Measurements from ENCODE around the gene NFIA. TPM values are rescaled to one million over a fixed set of nuclear protein-coding genes. Genes with fewer than 3 reads are reported as not detected.

Gene NFIA
- total RNA-seq, 1 donor from 2014 or later, result 1.2 TPM

DNA sequence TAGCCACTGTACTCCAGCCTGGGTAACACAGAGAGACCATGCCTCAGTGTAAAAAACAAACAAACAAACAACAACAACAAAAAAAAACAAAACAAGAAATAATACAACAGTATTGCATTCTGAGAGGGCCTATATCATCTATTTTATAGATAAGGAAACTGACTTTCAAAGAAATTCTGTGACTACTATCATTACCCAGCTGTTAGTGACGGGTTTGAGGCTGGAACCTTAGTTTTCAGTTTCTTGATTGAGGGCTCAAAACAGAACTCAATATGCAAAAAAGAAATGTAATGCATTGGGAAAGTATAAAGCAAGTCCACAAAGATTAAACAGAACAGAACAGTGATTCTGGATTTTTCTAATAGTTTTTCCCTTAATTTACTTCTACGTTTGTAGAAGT is 149.4 kb downstream of the NFIA start:
- no peaks in the 10 kb centered on the region for H3K9me3 Mint-ChIP-seq (ENCODE audit: low read depth)
- H3K36me3 Mint-ChIP-seq (ENCODE audit: insufficient read depth), result no peaks in the 10 kb centered on the region

DNA sequence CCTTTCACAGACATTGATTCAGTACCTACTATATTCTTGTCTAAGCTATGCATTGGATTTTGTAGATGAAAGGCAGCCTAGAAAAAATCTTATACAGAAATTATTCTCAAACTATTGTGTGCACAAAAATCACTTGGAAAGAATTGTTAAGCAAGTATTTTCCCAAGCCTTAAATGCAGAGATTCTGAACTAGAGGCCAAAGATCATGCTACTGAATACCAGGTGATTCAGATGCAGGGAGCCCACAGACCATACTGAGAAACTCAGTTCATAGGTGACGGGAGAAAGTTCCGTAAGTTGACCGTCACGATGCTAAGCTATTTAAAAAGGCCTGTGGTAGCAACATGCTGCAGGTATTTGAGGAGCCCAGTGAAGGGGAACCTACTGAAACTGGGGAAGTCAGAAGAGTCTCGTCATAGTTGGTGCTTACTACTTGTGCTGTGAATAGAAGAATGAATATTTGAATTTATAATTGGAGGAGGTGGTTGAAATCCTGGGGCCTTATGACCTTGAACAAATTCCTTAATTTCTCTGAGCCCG is 150.8 kb downstream of the NFIA start:
- Mint-ChIP-seq H3K27me3 (peaks cover 12% of the 10 kb centered on the region), H3K36me3 (ENCODE audit: insufficient read depth) (no peaks in the 10 kb centered on the region), H3K27ac (no peak overlapping the region), H3K4me3 (ENCODE audit: low read depth) (no peak overlapping the region), H3K4me1 (ENCODE audit: low read depth) (no peaks in the 10 kb centered on the region), H3K9me3 (ENCODE audit: low read depth) (no peaks in the 10 kb centered on the region)
- TF ChIP-seq, protein P1, sequence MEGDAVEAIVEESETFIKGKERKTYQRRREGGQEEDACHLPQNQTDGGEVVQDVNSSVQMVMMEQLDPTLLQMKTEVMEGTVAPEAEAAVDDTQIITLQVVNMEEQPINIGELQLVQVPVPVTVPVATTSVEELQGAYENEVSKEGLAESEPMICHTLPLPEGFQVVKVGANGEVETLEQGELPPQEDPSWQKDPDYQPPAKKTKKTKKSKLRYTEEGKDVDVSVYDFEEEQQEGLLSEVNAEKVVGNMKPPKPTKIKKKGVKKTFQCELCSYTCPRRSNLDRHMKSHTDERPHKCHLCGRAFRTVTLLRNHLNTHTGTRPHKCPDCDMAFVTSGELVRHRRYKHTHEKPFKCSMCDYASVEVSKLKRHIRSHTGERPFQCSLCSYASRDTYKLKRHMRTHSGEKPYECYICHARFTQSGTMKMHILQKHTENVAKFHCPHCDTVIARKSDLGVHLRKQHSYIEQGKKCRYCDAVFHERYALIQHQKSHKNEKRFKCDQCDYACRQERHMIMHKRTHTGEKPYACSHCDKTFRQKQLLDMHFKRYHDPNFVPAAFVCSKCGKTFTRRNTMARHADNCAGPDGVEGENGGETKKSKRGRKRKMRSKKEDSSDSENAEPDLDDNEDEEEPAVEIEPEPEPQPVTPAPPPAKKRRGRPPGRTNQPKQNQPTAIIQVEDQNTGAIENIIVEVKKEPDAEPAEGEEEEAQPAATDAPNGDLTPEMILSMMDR (IDR thresholded peaks at IDR 0.05; ENCODE audit: unreplicated experiment), result no peak
- no peak for DNase-seq (ENCODE audit: low spot score, unreplicated experiment)

More for the DNA sequence above, 149.4 kb downstream of the NFIA start:
- no peak overlapping the region for H3K4me3 Mint-ChIP-seq (ENCODE audit: low read depth)
- H3K4me1 Mint-ChIP-seq (ENCODE audit: low read depth), result no peaks in the 10 kb centered on the region
- TF ChIP-seq, protein P1 (IDR thresholded peaks at IDR 0.05; ENCODE audit: unreplicated experiment), result no peak
- no peak for DNase-seq (ENCODE audit: low spot score, unreplicated experiment)
- peaks cover 21% of the 10 kb centered on the region for H3K27me3 Mint-ChIP-seq
- no peak overlapping the region for H3K27ac Mint-ChIP-seq

DNA sequence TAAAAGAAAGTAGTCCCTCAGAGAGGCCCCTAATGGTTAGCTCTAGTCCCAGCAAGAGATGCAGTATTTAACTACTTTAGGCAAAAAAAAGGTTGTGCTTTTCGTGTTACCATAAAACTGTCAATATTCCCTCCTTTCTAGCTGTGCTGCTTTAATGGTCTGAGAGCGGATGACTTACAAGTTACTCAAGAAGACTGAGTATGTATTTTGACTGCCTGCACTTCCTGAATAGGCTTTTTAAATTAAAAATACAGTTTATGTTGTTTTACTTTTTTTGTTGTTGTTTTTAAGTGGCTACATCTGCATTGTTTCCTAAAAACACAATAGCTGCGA is 152.2 kb downstream of the NFIA start:
- Mint-ChIP-seq H3K36me3 (ENCODE audit: insufficient read depth) (no peaks in the 10 kb centered on the region), H3K9me3 (ENCODE audit: low read depth) (no peaks in the 10 kb centered on the region), H3K4me3 (ENCODE audit: low read depth) (no peak overlapping the region), H3K27ac (no peak overlapping the region), H3K27me3 (peaks cover 12% of the 10 kb centered on the region), H3K4me1 (ENCODE audit: low read depth) (no peaks in the 10 kb centered on the region)
- TF ChIP-seq, protein P1 (IDR thresholded peaks at IDR 0.05; ENCODE audit: unreplicated experiment), result no peak
- no peak for DNase-seq (ENCODE audit: low spot score, unreplicated experiment)

DNA sequence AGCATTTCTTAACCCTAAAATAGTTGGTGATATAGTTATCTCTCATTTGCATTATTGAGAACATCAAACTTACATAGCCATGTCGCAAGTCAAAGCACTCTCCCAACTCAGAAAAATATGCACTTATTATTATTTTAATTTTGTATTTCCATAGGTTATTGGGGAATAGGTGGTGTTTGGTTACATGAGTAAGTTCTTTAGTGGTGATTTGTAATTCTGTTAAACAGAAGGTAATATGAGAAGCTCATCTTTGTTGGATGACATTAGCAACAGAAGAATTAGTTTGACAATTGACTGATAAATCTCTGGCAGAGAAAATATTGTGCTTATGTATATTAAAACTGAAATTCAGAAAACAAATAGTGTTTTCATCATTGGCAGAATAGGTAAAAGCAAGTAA is 154.8 kb downstream of the NFIA start:
- Mint-ChIP-seq H3K4me3 (ENCODE audit: low read depth) (no peak overlapping the region), H3K4me1 (ENCODE audit: low read depth) (no peaks in the 10 kb centered on the region), H3K36me3 (ENCODE audit: insufficient read depth) (no peaks in the 10 kb centered on the region), H3K27me3 (peaks cover 6% of the 10 kb centered on the region), H3K9me3 (ENCODE audit: low read depth) (no peaks in the 10 kb centered on the region), H3K27ac (no peak overlapping the region)
- DNase-seq (ENCODE audit: low spot score, unreplicated experiment), result no peak
- TF ChIP-seq, protein P1 (IDR thresholded peaks at IDR 0.05; ENCODE audit: unreplicated experiment), result no peak

DNA sequence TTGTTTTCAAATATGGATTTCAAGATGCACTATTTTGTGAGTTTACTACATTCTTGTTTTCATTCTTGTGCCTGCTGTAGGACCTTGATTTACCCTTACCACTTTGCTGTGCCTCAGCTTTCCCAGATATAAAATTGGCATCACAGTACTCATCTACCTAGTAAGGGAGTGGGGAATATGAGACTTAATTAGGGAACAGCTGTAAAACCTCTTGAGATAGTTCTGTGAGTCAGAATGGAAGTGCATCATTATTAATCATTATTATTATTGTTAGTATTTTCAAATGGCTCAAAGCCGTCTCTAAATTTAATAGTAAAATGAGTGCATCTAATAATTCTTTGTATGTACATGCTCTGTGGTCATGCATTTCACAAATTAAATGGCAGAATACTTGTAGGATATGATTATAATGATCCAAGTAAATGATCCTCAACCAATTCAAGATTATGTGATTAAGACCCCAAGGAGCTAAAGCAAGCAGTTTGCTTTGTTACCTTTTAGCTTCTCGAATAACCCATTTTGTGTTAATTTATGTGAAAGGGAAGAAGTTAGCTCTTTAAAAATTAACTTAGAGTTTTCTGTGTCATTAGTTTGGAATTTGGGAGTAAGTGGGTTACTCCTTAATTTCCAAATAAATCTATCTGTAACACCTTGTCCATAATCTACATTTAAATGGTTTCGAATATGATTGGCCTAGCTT is 155.4 kb downstream of the NFIA start:
- H3K27me3 Mint-ChIP-seq, result peaks cover 6% of the 10 kb centered on the region
- DNase-seq (ENCODE audit: low spot score, unreplicated experiment), result no peak
- no peaks in the 10 kb centered on the region for H3K36me3 Mint-ChIP-seq (ENCODE audit: insufficient read depth)
- no peak overlapping the region for H3K27ac Mint-ChIP-seq
- TF ChIP-seq, protein P1 (IDR thresholded peaks at IDR 0.05; ENCODE audit: unreplicated experiment), result no peak
- H3K9me3 Mint-ChIP-seq (ENCODE audit: low read depth), result no peaks in the 10 kb centered on the region
- H3K4me1 Mint-ChIP-seq (ENCODE audit: low read depth), result no peaks in the 10 kb centered on the region
- no peak overlapping the region for H3K4me3 Mint-ChIP-seq (ENCODE audit: low read depth)

Data from progenitor cell of endocrine pancreas (in vitro differentiated cells).